ENCODE results near the gene CDK4. TPM values are rescaled to one million over a fixed set of nuclear protein-coding genes. Genes with fewer than 3 reads are reported as not detected.

Gene CDK4
- total and polyA plus RNA-seq, 2 donors from 2014 or later = 69.1 to 118 TPM

DNA sequence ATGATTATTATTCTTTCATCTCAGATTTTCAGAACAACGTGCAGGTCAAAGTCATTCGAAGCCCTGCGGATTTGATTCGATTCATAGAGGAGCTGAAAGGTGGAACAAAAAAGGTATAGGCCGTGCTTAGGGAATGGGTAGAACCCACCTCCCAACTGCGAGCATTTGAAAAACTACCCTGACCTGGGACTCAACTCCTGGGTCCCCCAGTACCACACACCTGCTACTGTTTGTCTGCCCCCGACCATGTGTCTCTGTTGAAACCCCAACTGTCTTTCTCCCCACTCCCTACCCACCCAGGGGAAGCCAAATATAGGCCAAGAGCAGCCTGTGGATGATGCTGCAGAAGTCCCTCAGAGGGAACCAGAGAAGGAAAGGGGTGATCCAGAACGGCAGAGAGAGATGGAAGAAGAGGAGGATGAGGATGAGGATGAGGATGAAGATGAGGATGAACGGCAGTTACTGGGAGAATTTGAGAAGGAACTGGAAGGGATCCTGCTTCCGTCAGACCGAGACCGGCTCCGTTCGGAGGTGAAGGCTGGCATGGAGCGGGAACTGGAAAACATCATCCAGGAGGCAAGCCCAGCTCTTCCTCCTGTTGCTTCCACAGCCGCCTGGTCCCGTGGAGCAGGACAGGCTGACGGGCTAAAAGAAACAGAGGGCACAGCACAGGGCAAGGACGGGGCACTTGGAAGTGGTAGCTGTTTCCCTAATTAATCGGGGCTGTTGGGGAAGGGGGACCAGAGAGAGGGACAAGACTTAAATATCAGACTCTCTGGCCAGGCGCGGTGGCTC, 34.1 kb downstream of the CDK4 start:
- peaks cover 2 to 47% (median 28%) of the 10 kb centered on the region in 3 donors for H3K36me3 ChIP-seq (ENCODE audit: control insufficient read depth in 2 of 3, insufficient read depth in 3 of 3, low read length in 3 of 3)

DNA sequence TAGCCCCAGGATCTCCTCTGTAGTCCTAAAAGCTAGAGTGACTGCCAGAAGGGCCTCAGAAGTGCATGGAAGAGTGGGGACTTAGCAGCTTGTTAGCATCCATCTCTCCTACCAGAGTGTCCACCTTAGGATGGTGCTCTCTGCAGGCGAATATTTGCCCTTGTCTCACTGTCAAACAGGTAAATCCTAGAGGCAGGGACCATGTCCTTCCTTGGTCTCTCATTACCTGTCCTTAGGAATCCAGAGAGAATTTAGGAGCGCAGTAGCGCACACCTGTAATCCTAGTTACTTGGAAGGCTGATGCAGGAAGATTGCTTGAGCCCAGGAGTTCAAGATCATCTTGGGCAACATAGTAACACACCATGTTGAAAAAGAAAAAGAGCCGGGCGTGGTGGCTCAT, 35.0 kb downstream of the CDK4 start:
- FAIRE-seq = no peak
- no peak overlapping the region for H3K9ac ChIP-seq (ENCODE audit: low read length in 3 of 3)
- no peaks in the 10 kb centered on the region for H3K4me1 ChIP-seq (ENCODE audit: control insufficient read depth in 2 of 3, insufficient read depth in 2 of 3, low read depth in 1 of 3, low read length in 3 of 3)
- H3K9me3 ChIP-seq (ENCODE audit: control insufficient read depth in 2 of 3, insufficient read depth in 1 of 3, low read length in 3 of 3) = no peaks in the 10 kb centered on the region
- H3K27ac ChIP-seq (ENCODE audit: low read depth in 2 of 2, low read length in 2 of 2) = no peak overlapping the region
- intact Hi-C loops (cut with DNase I) = no loop called here
- H3K4me3 ChIP-seq (ENCODE audit: low read length in 3 of 3) = no peak overlapping the region
- H3K27me3 ChIP-seq (ENCODE audit: control insufficient read depth, insufficient read depth, low read length) = no peaks in the 10 kb centered on the region
- TF ChIP-seq, protein P1, sequence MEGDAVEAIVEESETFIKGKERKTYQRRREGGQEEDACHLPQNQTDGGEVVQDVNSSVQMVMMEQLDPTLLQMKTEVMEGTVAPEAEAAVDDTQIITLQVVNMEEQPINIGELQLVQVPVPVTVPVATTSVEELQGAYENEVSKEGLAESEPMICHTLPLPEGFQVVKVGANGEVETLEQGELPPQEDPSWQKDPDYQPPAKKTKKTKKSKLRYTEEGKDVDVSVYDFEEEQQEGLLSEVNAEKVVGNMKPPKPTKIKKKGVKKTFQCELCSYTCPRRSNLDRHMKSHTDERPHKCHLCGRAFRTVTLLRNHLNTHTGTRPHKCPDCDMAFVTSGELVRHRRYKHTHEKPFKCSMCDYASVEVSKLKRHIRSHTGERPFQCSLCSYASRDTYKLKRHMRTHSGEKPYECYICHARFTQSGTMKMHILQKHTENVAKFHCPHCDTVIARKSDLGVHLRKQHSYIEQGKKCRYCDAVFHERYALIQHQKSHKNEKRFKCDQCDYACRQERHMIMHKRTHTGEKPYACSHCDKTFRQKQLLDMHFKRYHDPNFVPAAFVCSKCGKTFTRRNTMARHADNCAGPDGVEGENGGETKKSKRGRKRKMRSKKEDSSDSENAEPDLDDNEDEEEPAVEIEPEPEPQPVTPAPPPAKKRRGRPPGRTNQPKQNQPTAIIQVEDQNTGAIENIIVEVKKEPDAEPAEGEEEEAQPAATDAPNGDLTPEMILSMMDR (IDR thresholded peaks at IDR 0.05; ENCODE audit: borderline replicate concordance, extremely low read depth, insufficient read depth) = no peak
- peaks cover 2 to 47% (median 28%) of the 10 kb centered on the region in 3 donors for H3K36me3 ChIP-seq (ENCODE audit: control insufficient read depth in 2 of 3, insufficient read depth in 3 of 3, low read length in 3 of 3)
- DNase-seq = no peak

More for the DNA sequence above, 34.1 kb downstream of the CDK4 start:
- Histone ChIP-seq H3K9ac (ENCODE audit: low read length in 3 of 3) (no peak overlapping the region), H3K4me3 (ENCODE audit: low read length in 3 of 3) (no peak overlapping the region), H3K27ac (ENCODE audit: low read depth in 2 of 2, low read length in 2 of 2) (no peak overlapping the region), H3K4me1 (ENCODE audit: control insufficient read depth in 2 of 3, insufficient read depth in 2 of 3, low read depth in 1 of 3, low read length in 3 of 3) (no peaks in the 10 kb centered on the region), H3K27me3 (ENCODE audit: control insufficient read depth, insufficient read depth, low read length) (no peaks in the 10 kb centered on the region), H3K9me3 (ENCODE audit: control insufficient read depth in 2 of 3, insufficient read depth in 1 of 3, low read length in 3 of 3) (no peaks in the 10 kb centered on the region)
- no peak for FAIRE-seq
- intact Hi-C loops (cut with DNase I) = no loop called here
- no peak for DNase-seq
- TF ChIP-seq, protein P1 (IDR thresholded peaks at IDR 0.05; ENCODE audit: borderline replicate concordance, extremely low read depth, insufficient read depth) = no peak

DNA sequence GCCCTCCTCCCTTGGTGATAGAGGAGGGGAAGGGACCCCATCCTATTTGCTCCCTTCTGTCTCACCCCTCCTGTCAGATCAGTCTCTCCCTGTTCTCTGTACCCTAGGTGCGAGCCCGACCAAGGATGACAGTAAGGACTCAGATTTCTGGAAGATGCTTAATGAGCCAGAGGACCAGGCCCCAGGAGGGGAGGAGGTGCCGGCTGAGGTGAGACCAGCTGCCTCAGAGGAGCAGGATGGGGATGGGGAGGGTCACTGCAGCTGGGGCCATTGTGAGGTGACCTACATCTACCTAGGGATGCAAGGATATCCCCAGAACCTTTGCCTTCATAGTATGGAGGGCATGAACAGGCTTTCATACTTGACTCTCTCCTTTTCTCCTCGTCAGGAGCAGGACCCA, 35.8 kb downstream of the CDK4 start:
- intact Hi-C loops (cut with DNase I) = no loop called here
- Histone ChIP-seq H3K36me3 (ENCODE audit: control insufficient read depth in 2 of 3, insufficient read depth in 3 of 3, low read length in 3 of 3) (peaks cover 2 to 47% (median 26%) of the 10 kb centered on the region in 3 donors), H3K4me3 (ENCODE audit: low read length in 3 of 3) (no peak overlapping the region), H3K27me3 (ENCODE audit: control insufficient read depth, insufficient read depth, low read length) (no peaks in the 10 kb centered on the region), H3K9me3 (ENCODE audit: control insufficient read depth in 2 of 3, insufficient read depth in 1 of 3, low read length in 3 of 3) (no peaks in the 10 kb centered on the region), H3K4me1 (ENCODE audit: control insufficient read depth in 2 of 3, insufficient read depth in 2 of 3, low read depth in 1 of 3, low read length in 3 of 3) (no peaks in the 10 kb centered on the region), H3K9ac (ENCODE audit: low read length in 3 of 3) (no peak overlapping the region), H3K27ac (ENCODE audit: low read depth in 2 of 2, low read length in 2 of 2) (no peak overlapping the region)
- DNase-seq (no peak), FAIRE-seq (no peak)
- TF ChIP-seq, protein P1 (IDR thresholded peaks at IDR 0.05; ENCODE audit: borderline replicate concordance, extremely low read depth, insufficient read depth) = no peak
